HG03103 (cell line): ENCODE measurements around the gene BPIFB6.

Source experiments
- ATAC-seq: cut with Tn5 transposase; IDR thresholded peaks from one replicate; pipeline ENCODE4 v1.9.1; 2021; ENCODE audit warnings: low read depth; ENCODE audit not compliant: unreplicated experiment

The BPIFB6 gene

DNA sequence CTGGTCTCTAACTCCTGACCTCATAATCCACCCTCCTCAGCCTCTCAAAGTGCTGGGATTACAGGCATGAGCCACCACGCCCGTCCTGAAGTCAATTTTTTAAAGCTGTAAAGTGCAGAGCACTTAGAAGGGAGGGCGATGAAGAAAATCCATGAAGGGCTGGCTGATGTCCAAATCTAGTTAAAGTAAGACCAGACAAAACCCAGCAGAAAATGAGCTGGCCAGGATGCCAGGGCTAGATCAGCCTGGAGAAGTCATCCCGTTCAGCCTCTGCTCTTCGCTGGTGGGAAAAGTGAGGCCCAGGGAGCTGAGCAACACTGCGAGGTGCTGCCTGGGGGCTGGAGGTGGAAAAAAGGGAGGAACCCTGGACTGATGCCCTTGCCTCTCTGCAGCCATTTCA is 51.1 kb downstream of the BPIFB6 start:
- no peak for ATAC-seq

DNA sequence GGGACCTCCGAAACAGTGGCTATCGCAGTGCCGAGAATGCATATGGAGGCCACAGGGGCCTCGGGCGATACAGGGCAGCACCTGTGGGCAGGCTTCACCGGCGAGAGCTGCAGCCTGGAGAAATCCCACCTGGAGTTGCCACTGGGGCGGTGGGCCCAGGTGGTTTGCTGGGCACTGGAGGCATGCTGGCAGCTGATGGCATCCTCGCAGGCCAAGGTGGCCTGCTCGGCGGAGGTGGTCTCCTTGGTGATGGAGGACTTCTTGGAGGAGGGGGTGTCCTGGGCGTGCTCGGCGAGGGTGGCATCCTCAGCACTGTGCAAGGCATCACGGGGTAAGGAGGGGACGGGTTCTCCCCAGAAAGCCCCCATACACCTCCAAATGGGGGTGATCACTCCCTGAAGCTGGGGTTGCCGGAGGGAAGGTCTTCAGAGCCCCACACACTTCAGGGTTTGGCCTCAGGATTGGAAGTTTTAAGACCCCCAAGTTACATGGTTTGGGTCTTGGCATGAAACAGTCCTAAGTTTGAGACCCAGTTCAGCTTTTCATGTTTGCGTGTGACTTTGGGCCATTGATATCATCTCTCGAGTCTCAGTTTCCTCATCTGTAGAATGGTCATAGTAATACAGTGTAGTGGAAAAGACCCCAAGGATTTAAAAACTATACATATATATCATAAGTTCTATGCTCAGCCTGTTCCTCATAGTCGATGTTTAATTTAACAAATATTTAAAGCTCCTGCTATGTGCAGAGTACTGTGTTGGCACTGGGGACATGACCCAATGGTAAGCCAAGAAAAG is 52.3 kb downstream of the BPIFB6 start:
- no peak for ATAC-seq

DNA sequence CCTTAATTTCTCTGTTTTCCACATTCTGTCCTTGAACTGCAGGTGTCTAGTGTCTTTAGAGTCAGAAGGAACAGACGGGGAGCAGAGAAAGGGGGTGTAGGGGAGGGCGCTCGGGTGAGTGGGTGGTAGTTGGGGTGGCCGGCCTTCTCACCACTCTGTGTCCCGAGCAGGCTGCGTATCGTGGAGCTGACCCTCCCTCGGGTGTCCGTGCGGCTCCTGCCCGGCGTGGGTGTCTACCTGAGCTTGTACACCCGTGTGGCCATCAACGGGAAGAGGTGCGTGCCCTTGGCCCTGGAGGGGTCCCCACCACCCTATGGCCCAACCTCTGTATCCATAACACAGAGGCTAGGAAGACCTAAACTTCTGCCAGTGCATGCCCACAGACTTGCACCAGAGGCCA is 53.3 kb downstream of the BPIFB6 start:
- no peak for ATAC-seq

DNA sequence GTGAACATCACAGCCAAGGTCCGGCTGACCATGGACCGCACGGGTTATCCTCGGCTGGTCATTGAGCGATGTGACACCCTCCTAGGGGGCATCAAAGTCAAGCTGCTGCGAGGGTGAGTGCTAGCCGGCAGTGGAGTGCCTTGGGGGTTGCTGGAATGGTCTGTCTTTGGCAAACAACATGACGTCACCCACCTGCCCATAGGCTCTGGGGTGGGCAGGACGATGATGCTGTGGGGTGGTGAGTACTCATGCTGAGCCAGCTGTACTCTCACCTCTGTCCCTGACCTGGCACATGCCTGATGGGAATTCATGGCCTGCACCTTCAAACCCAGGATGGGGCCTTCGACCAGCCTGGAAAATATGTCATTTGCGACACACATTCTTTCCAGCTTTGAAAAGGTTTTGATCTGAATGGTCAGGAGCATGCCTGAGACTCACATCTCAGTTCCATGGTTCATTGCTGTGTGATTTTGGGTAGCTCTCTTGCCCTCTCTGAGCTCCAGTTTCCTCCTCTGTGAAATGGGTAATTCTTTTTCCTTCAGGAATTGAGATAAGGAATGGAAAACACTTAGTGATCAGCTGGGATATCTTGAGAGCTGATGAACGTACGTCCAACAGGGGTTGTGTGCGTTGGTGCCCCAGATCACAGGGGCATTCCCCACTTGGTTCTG is 54.7 kb downstream of the BPIFB6 start:
- no peak for ATAC-seq

DNA sequence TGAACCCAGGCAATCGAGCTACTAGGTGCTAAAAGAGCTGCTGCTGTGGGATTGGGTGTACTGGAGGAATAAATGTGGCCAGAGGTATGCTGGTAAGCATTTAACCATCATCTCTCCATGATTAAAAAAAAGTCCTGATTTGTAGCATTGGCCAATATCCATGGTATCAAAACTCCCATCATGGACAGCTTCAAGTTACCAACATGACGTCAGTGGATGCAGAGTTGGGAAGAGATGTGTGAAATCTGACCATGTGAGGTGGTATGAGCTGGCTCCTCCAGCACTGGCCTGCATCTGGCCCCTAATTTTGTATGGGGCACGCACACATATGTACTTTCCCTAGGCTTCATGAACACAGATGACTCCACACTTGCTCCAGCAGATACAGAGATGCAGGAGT is 59.7 kb downstream of the BPIFB6 start:
- ATAC-seq: no peak

DNA sequence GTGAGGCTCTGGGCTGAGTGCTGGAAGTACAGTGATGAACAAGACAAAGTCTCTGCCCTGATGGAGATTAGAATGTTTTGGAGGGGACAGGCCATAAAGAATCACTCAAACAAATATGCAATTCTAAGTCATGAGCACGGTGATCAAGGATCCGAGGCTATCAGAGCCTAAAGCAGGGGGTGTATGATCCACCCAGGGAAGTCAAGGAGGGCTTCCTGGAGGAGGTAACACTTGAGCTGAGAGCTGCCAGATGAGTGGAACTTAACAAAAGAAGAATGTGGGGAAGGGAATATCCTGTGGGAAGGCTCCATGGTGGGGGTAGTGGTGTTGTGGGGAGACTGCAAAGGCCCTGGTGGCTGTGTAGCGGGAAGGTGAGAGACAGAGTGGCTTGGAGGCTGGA is 60.2 kb downstream of the BPIFB6 start:
- ATAC-seq: no peak

DNA sequence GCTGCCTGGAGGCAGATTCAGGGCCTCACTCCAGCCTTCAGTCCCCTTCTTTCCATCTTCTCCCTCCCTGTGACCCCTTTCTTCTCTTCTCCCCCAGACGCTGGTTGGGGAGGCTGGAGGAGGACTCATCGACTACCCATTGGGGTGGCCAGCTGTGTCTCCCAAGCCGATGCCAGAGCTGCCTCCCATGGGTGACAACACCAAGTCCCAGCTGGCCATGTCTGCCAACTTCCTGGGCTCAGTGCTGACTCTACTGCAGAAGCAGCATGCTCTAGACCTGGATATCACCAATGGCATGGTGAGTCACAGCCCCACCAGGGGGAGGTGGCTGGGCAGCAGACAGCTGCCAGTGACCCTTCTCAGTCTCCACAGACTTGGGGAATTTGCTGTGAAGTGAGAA is 60.9 kb downstream of the BPIFB6 start:
- no peak for ATAC-seq

DNA sequence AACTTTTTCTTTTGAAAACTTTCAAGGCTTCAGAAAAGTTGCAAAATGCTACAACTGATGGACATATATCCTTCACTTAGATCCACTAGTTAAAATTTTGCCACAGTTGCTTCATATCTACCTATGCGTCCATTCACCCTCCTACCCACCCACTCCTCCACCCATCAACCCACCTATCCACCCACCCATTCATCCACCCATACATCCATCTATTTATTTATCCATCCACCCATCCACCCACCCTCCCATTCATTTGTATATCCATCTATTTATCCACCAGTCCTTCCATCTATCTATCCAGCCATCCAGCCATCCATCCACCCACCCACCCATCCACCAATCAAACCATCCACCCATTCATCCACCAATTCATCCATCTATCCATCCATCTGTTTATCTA is 61.6 kb downstream of the BPIFB6 start:
- no peak for ATAC-seq

DNA sequence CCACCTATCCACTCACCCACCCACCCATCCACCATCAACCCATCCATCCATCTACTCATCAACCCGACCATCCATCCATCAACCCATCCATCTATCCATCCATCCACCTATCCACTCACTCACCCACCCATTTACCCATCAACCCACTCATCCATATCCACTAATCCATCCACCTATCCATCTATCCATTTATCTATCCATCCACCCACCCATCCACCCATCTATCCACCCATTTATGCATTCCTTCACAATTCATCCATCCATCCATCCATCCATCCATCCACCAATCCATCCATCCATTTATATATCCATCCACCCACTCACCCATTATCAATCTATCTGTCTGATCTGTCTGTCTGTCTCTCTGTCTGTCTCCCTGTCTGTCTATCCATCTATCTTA is 62.1 kb downstream of the BPIFB6 start:
- ATAC-seq: no peak
